ENCODE data around the gene AP1S3.

GRCh38 chr2:223835701-223836532, 1.5 kb downstream of the AP1S3 start:
- TF ChIP-seq CTCF (IDR thresholded peaks at IDR 0.05) (no peak), EP300 (IDR thresholded peaks at IDR 0.05) (no peak), CBX2 (IDR thresholded peaks at IDR 0.05; ENCODE audit: borderline replicate concordance, low read depth) (no peak), REST (IDR thresholded peaks at IDR 0.05) (no peak), HEYL (CRISPR knock-in tag; IDR thresholded peaks at IDR 0.05) (no peak), POLR2A (IDR thresholded peaks at IDR 0.05; ENCODE audit: low read length) (no peak), JUNB (IDR thresholded peaks at IDR 0.05) (no peak), FOSB (CRISPR knock-in tag; IDR thresholded peaks at IDR 0.05) (no peak), SREBF2 (IDR thresholded peaks at IDR 0.05) (no peak), ELK1 (IDR thresholded peaks at IDR 0.05; ENCODE audit: low read depth, low read length) (no peak), KDM1A (IDR thresholded peaks at IDR 0.05; ENCODE audit: low read depth) (no peak), CEBPB (IDR thresholded peaks at IDR 0.05) (no peak), MAX (IDR thresholded peaks at IDR 0.05) (no peak)
